ENCODE measurements around the gene SNX15.

- TF ChIP-seq CTCF (IDR thresholded peaks at IDR 0.05 in 8 of 11, conservative IDR thresholded peaks at IDR 0.05 in 3 of 11) (no peak), POLR2AphosphoS5 (IDR thresholded peaks at IDR 0.05) (no peak)
Observed at GRCh38 chr11:65008873-65009272, 18.4 kb upstream of the SNX15 start.
